CD14-positive monocyte (primary cell): ENCODE data around the gene TNS4. TPM values are rescaled to one million over a fixed set of nuclear protein-coding genes. Genes with fewer than 3 reads are reported as not detected.

Source experiments
- DNase-seq, 3 donors: peaks; one replicate each; pipeline ENCODE4 v3.0.0-alpha.2; 2011 to 2022
- H2AFZ ChIP-seq: 2 replicates; pipeline ENCODE4 v1.6.0; 2012; ENCODE audit warnings: mild to moderate bottlenecking, low read depth, low read length, inconsistent platforms; ENCODE audit not compliant: insufficient read depth, poor library complexity, severe bottlenecking
- H3K27ac ChIP-seq, 2 donors: 1 replicate in 1 of 2; 2 replicates in 1 of 2; pipeline ENCODE4 v1.5.1; 2012 to 2013; ENCODE audit warnings: low read length in 2 of 2, control low read depth in 1 of 2, inconsistent platforms in 1 of 2, low read depth in 1 of 2, mild to moderate bottlenecking in 1 of 2
- H3K27me3 ChIP-seq, 2 donors: one replicate each; pipeline versions ENCODE4 v1.6.0 to v1.6.1; 2011 to 2013; ENCODE audit warnings: low read length in 2 of 2; ENCODE audit not compliant: control insufficient read depth in 2 of 2, insufficient read depth in 2 of 2
- H3K36me3 ChIP-seq, 2 donors: replicated peaks in 1 of 2; 1 replicate in 1 of 2; 2 replicates in 1 of 2; pipeline versions ENCODE4 v1.5.1 to v1.6.1; 2012 to 2013; ENCODE audit warnings: low read length in 2 of 2, control low read depth in 1 of 2, inconsistent platforms in 1 of 2, mild to moderate bottlenecking in 1 of 2; ENCODE audit not compliant: insufficient read depth in 2 of 2, control insufficient read depth in 1 of 2
- H3K4me1 ChIP-seq, 2 donors: 1 replicate in 1 of 2; 2 replicates in 1 of 2; pipeline versions ENCODE4 v1.5.1 to v1.6.1; 2012 to 2013; ENCODE audit warnings: low read length in 2 of 2, control low read depth in 1 of 2, inconsistent platforms in 1 of 2, mild to moderate bottlenecking in 1 of 2, moderate library complexity in 1 of 2; ENCODE audit not compliant: insufficient read depth in 2 of 2, control insufficient read depth in 1 of 2
- H3K4me2 ChIP-seq: replicated peaks from 2 replicates; pipeline ENCODE3; 2012; ENCODE audit warnings: low read length, moderate library complexity, mild to moderate bottlenecking; ENCODE audit not compliant: poor library complexity, severe bottlenecking; ENCODE audit errors: extremely low read depth
- H3K4me3 ChIP-seq, 3 experiments: fragments of 200-600 bp in 1 of 3; sonication (generic) in 1 of 3; replicated peaks in 1 of 3; 1 replicate in 2 of 3; 2 replicates in 1 of 3; pipeline ENCODE4 v1.5.1; 2011 to 2013; ENCODE audit warnings: low read length in 3 of 3, mild to moderate bottlenecking in 3 of 3, control low read depth in 2 of 3, low read depth in 2 of 3, inconsistent platforms in 1 of 3, moderate library complexity in 1 of 3
- H3K79me2 ChIP-seq: 2 replicates; pipeline ENCODE4 v1.6.0; 2012; ENCODE audit warnings: mild to moderate bottlenecking, control low read depth, inconsistent platforms, low read length, moderate library complexity; ENCODE audit not compliant: insufficient read depth
- H3K9ac ChIP-seq: 2 replicates; pipeline ENCODE4 v1.6.0; 2017; ENCODE audit warnings: low read length, mild to moderate bottlenecking; ENCODE audit not compliant: insufficient read depth, poor library complexity, severe bottlenecking
- H3K9me3 ChIP-seq, 2 donors: replicated peaks in 1 of 2; 1 replicate in 1 of 2; 2 replicates in 1 of 2; pipeline versions ENCODE4 v1.5.1 to v1.6.1; 2012 to 2013; ENCODE audit warnings: low read length in 2 of 2, control low read depth in 1 of 2; ENCODE audit not compliant: control insufficient read depth in 1 of 2, insufficient read depth in 1 of 2
- H4K20me1 ChIP-seq: 2 replicates; pipeline ENCODE4 v1.6.0; 2012; ENCODE audit warnings: mild to moderate bottlenecking, low read length, control low read depth, moderate library complexity; ENCODE audit not compliant: insufficient read depth
- H3K27ac Mint-ChIP-seq, 7 donors: one replicate each; pipeline ENCODE4 v1.8.0; 2020; ENCODE audit warnings: mild to moderate bottlenecking in 7 of 7, mixed read lengths in 7 of 7, moderate library complexity in 6 of 7, inconsistent platforms in 2 of 7
- H3K27me3 Mint-ChIP-seq, 3 donors: one replicate each; pipeline ENCODE4 v1.8.0; 2021 to 2022; ENCODE audit warnings: low read depth in 3 of 3, mild to moderate bottlenecking in 3 of 3, mixed read lengths in 3 of 3, moderate library complexity in 3 of 3, inconsistent platforms in 1 of 3
- H3K36me3 Mint-ChIP-seq, 2 donors: one replicate each; pipeline ENCODE4 v1.8.0; 2020; ENCODE audit warnings: mixed read lengths in 2 of 2, inconsistent platforms in 1 of 2, mild to moderate bottlenecking in 1 of 2
- H3K4me1 Mint-ChIP-seq: one replicate; pipeline ENCODE4 v1.8.0; 2020; ENCODE audit warnings: mild to moderate bottlenecking, mixed read lengths
- H3K4me3 Mint-ChIP-seq, 2 donors: one replicate each; pipeline ENCODE4 v1.8.0; 2020; ENCODE audit warnings: mild to moderate bottlenecking in 2 of 2, mixed read lengths in 2 of 2, moderate library complexity in 1 of 2
- H3K9me3 Mint-ChIP-seq, 7 donors: one replicate each; pipeline ENCODE4 v1.8.0; 2020 to 2022; ENCODE audit warnings: mixed read lengths in 7 of 7, mild to moderate bottlenecking in 6 of 7, moderate library complexity in 6 of 7, inconsistent platforms in 2 of 7
- WGBS: methylation state at CpG from one replicate; pipeline ENCODE4 v1.1.5; 2013; ENCODE audit warnings: missing lambda C conversion rate; ENCODE audit not compliant: insufficient coverage; 5-methylcytosine and 5-hydroxymethylcytosine counted together
- intact Hi-C, 2 donors: fragments of 100-400 bp; cut with micrococcal nuclease; formaldehyde crosslinking; loops; one replicate each; pipeline versions ENCODE4 v1.15.0 to v1.15.1; 2023
- polyA plus RNA-seq, 3 donors: library from polyadenylated mRNA; depleted of rRNA in 1 of 3; unstranded in 2 of 3; stranded (reverse) in 1 of 3; fragments of 300-500 nt in 2 of 3; fragments of >200 nt in 1 of 3; fragmentation: Illumina TruSeq in 2 of 3; gene quantifications; 1 replicate in 2 of 3; 2 replicates in 1 of 3; pipeline ENCODE4 v1.2.3, GENCODE V29; 2012 to 2021
- TF ChIP-seq, protein P1 (sequence below): fragments of 200-600 bp; IDR thresholded peaks from one replicate; pipeline ENCODE4 v1.8.0; 2022; ENCODE audit warnings: antibody characterized with exemption, mild to moderate bottlenecking

TNS4 gene
- polyA plus RNA-seq, 3 donors: not detected

DNA sequence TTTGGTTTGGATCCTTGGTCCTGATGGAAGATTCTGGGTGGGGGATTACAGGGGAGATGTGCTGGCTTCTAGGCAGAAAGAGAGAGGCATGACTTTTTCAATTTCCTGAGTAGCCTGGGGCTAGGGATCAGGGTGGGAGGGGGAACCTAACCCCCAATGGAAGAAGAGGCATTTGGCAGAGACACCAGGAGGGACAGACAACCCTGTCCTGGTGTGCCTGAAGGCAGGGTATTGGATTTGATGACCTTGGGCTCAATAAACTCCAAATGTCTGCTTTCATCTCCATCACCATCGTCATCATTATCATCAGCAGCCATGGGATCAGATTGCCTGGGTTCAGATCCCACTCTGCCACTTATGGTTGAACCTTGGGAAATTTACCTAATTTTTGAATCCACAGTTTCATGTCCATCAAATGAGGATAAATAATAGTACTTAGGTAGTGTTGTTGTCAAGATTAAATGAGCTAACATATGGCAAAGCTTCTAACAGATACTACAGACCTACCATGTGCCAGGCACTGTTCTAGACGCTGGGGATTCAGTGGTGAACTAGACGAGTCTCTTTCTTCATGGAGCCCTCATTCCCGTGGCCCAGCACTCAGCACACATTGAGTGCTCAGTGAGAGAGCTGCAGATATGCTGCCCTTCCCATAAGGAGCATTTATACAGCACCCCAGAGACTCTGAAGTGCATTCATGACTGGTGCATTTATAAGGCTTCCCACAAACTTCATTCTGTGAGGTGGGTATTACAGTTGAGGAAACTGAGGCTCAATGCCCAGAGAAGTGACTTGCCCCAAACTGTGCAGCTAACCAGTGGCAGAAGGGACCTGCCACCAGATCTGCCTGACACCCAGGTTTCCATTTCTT lies 31.4 kb downstream of the TNS4 start:
- Mint-ChIP-seq H3K27ac (no peak overlapping the region), H3K4me1 (no peaks in the 10 kb centered on the region)
- intact Hi-C loops: no loop called here

DNA sequence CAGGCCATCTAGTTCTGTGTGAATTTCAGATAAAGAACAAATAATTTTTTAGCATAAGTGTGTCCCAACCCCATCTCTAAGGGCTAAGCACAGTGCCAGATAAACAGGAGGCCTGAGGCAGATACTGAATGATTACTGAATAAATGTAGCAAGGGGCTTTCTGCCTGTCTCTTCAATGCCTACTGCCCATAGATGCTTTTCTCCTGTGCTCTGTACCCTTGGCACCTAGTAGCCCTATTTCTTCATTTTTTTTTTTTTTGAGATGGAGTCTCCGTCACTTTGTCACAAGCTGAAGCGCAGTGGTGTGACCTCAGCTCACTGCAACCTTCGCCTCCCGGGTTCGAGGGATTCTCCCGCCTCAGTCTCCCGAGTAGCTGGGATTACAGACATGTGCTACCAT lies 32.9 kb downstream of the TNS4 start:
- H3K36me3 ChIP-seq: no peaks in the 10 kb centered on the region
- 88% methylated on average over 4 of the region's 7 CpGs for WGBS
- TF ChIP-seq, protein P1, sequence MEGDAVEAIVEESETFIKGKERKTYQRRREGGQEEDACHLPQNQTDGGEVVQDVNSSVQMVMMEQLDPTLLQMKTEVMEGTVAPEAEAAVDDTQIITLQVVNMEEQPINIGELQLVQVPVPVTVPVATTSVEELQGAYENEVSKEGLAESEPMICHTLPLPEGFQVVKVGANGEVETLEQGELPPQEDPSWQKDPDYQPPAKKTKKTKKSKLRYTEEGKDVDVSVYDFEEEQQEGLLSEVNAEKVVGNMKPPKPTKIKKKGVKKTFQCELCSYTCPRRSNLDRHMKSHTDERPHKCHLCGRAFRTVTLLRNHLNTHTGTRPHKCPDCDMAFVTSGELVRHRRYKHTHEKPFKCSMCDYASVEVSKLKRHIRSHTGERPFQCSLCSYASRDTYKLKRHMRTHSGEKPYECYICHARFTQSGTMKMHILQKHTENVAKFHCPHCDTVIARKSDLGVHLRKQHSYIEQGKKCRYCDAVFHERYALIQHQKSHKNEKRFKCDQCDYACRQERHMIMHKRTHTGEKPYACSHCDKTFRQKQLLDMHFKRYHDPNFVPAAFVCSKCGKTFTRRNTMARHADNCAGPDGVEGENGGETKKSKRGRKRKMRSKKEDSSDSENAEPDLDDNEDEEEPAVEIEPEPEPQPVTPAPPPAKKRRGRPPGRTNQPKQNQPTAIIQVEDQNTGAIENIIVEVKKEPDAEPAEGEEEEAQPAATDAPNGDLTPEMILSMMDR: no peak
- no peak overlapping the region for H3K27ac Mint-ChIP-seq
- no peak overlapping the region for H3K4me2 ChIP-seq
- H3K27me3 Mint-ChIP-seq: peaks cover 17 to 21% (median 17%) of the 10 kb centered on the region in 3 donors
- no peaks in the 10 kb centered on the region for H3K27me3 ChIP-seq
- no peak overlapping the region for H3K27ac ChIP-seq
- no peaks in the 10 kb centered on the region for H3K79me2 ChIP-seq
- intact Hi-C loops: no loop called here
- no peak overlapping the region for H3K4me3 ChIP-seq
- H3K4me3 Mint-ChIP-seq: no peak overlapping the region
- no peak overlapping the region for H3K9ac ChIP-seq
- peaks cover 0 to 2% (median 0%) of the 10 kb centered on the region in 7 donors for H3K9me3 Mint-ChIP-seq
- no peaks in the 10 kb centered on the region for H4K20me1 ChIP-seq
- H2AFZ ChIP-seq: no peak overlapping the region
- no peaks in the 10 kb centered on the region for H3K4me1 ChIP-seq
- H3K4me1 Mint-ChIP-seq: no peaks in the 10 kb centered on the region
- DNase-seq: no peak
- no peaks in the 10 kb centered on the region for H3K9me3 ChIP-seq
- H3K36me3 Mint-ChIP-seq: no peaks in the 10 kb centered on the region

More for the DNA sequence above, 31.4 kb downstream of the TNS4 start:
- Histone ChIP-seq H4K20me1 (no peaks in the 10 kb centered on the region), H3K4me2 (no peak overlapping the region), H3K27me3 (no peaks in the 10 kb centered on the region), H3K9ac (no peak overlapping the region), H3K36me3 (no peaks in the 10 kb centered on the region), H3K4me3 (no peak overlapping the region), H3K27ac (no peak overlapping the region), H3K79me2 (no peaks in the 10 kb centered on the region), H3K9me3 (no peaks in the 10 kb centered on the region), H3K4me1 (no peaks in the 10 kb centered on the region), H2AFZ (no peak overlapping the region)
- Mint-ChIP-seq H3K9me3 (peaks cover 0 to 2% (median 0%) of the 10 kb centered on the region in 7 donors), H3K36me3 (no peaks in the 10 kb centered on the region), H3K4me3 (no peak overlapping the region), H3K27me3 (peaks cover 17 to 25% (median 19%) of the 10 kb centered on the region in 3 donors)
- DNase-seq: no peak
- 81% methylated on average over 2 of the region's 4 CpGs for WGBS
- TF ChIP-seq, protein P1: no peak
